ENCODE measurements around the gene SLCO1C1. TPM values are rescaled to one million over a fixed set of nuclear protein-coding genes. Genes with fewer than 3 reads are reported as not detected.
"Not testable (repeated sequence)": the region's sequence is repeated elsewhere in the genome, so short reads cannot be mapped to it uniquely, and the experiment has no call there.

SLCO1C1 gene
- total RNA-seq, 2 donors from 2014 or later: 1.1 to 4.2 TPM

DNA sequence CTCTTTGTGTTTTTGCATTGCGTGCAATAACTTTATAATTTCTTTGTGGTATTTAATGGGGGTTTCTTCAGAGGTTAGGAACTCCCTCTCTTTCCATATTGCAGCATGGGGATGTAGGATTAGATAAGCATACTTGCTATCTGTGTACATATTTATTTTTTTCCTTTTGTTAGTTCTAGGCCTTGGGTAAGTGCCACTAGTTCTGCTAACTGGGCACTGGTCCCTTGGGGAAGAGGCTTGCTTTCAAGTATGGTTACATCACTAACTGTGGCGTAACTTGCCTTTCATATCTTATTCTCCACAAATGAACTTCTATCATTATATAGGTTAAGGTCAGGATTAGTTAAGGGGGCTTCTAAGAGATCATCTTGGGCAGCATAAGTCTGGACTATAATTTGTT lies 83.8 kb downstream of the SLCO1C1 start:
- intact Hi-C loops (cut with DNase I, micrococcal nuclease): no loop called here
- ATAC-seq (no peak), DNase-seq (no peak)

DNA sequence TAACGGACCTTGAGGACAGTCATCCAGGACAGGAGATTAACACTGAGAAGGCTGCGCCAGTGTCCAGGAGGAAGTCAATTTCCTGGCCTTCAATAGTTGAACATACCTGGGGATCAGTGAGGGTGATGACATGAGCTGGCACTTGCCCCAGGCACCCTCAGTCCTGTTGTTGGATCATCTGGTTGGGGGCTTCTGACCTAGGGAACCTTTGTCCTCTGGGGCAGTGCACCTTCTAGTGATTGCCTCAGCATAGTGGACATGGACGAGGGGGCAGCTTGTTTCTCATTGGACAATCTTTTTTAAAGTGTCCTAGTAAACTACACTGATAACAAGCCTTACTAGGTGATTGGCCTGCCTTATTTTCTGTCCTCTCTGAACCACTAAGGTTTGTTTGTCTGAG lies 84.8 kb downstream of the SLCO1C1 start:
- DNase-seq; intact Hi-C loops (cut with DNase I, micrococcal nuclease); ATAC-seq: not testable (repeated sequence)

DNA sequence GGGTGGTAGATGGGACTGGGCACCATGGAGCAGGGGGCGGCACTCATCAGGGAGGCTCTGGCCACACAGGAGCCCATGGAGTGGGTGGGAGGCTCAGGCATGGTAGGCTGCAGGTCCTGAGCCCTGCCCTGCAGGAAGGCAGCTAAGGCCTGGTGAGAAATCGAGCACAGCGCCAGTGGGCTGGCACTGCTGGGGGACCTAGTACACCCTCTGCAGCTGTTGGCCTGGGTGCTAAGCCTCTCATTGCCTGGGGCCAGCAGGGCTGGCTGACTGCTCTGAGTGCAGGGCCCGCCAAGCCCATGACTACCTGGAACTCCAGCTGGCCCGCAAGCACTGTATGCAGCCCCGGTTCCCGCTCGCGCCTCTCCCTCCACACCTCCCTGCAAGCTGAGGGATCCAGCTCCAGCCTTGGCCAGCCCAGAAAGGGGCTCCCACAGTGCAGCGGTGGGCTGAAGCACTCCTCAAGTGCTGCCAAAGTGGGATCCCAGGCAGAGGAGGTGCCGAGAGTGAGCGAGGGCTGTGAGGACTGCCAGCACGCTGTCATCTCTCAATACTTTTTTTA lies 88.7 kb downstream of the SLCO1C1 start:
- not testable (repeated sequence) for DNase-seq

DNA sequence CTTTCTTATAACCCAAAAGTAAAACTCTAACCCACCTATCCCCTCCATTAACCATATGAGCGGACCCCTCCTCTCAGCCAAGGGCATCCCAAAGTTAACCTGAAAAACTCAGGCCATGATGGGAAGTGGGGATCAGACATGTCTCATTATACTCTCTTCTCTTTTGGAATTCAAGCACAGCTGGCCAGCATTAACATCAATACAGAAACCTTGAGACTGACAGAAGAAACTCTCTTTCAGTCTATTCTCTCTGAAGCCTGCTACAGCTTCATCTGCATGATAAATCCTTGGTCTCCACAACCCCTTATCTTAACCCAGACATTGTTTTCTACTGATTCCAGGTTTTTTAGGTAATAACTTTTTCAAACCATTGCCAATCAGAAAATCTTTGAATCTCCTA lies 97.8 kb downstream of the SLCO1C1 start:
- no peak for ATAC-seq
- intact Hi-C loops (cut with DNase I, micrococcal nuclease): no loop called here
- DNase-seq: no peak

More for the DNA sequence above, 88.7 kb downstream of the SLCO1C1 start:
- intact Hi-C loops (cut with DNase I, micrococcal nuclease); ATAC-seq: not testable (repeated sequence)

DNA sequence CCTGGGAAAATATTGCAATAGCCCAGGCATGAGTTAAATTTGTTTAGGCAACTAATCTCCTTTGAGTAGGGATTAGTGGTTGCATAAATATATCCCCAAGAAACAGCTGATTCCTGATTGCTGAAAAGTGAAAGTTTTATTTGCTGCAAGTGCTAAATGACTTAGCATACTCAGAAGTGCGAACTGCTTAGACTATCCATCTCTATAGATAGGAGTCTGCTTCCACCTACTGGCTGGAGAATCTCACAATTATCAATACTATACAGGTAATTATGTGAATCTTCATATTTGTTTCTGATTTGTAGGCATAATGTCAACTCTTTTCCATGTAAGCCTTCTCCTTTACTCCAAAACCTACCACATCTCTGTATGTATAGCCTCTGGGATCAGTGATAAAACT lies 103.4 kb downstream of the SLCO1C1 start:
- intact Hi-C loops (cut with DNase I, micrococcal nuclease): no loop called here
- ATAC-seq (peak; percentile 95), DNase-seq (no peak)

DNA sequence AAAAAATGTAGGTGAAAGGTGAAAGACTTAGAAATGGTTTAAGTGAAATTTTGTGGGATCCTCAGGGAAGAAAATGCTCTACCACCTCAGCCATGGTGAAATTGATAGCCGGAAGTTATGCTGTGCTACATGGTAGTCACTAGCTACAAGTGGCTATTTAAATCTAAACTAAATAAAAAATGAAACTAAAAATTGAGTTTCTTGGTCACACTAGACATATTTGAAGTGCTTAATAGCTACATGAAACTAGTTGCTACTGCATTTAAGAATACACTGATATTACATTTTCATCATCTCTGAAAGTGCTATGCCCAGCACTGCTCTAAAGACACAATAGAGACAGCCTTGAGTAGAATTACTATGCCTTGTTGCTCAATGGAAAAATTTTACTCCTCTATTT lies 105.0 kb downstream of the SLCO1C1 start:
- ATAC-seq: no peak
- no peak for DNase-seq
- intact Hi-C loops (cut with DNase I, micrococcal nuclease): no loop called here

DNA sequence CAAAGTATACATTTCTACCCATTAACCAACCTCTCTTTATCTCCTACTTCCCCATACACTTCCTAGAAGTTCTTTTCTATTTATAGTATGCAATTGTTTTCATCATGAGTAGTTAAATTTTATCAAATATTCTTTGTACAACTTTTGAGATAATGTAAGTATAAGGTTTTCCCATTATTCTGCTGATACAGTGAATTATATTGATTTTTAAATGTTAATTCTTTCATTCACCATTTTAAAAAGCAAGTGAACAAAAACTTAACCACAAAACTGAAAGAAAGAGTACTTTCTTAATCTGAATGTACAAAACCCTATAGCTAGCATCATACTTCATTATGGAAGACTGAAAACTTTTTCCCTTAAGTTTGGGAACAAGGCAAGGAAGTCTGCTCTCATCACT lies 105.9 kb downstream of the SLCO1C1 start:
- ATAC-seq: no peak
- intact Hi-C loops (cut with DNase I, micrococcal nuclease): no loop called here
- DNase-seq: no peak

Other genes starting within 250 kb of the SLCO1C1 start
- under 1 TPM in 1 of 2 donors, not detected in 1; 0.20 TPM for gene SLCO1B3, start 115.4 kb downstream of the SLCO1C1 start, total RNA-seq